WI38 (cell line): Measurements from ENCODE around the gene OXCT1.

Experiments used
- H3K4me3 ChIP-seq: 2 replicates; pipeline ENCODE4 v1.5.1; 2011; ENCODE audit warnings: low read depth, mild to moderate bottlenecking, control low read depth, low read length
- TF ChIP-seq, protein P1 (sequence below): IDR thresholded peaks from 2 replicates; pipeline ENCODE4 v1.5.1; 2012; ENCODE audit warnings: low read depth, mild to moderate bottlenecking, control low read depth, low read length

Gene OXCT1

DNA sequence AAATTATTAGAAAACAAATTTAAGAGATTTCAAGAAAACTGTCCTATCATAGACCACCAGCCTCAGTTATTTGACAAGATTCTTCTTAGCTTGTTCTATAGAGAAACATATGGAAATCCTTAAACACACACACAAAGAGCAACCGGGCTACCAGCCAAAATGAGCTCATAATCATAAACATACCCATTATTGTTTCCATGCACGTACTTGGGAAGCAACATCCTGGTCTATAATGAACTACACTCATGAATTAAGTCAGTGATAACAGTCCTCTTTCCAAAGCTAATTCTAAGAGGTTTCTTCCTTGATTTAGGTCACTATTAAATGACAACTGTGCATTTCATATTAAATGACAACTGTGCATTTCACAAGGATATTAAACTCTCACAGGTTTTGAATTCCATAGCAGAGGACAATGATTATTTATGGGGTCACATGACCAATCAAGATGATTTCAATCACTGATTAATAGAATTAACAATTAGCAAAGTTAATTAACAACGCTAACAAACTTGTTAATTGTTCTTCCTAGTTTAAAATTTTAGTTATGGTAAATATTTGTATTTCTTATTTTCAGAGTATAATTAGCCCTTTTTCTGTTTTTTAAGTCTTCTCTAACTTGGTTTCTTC, 77.0 kb downstream of the OXCT1 start:
- TF ChIP-seq, protein P1, sequence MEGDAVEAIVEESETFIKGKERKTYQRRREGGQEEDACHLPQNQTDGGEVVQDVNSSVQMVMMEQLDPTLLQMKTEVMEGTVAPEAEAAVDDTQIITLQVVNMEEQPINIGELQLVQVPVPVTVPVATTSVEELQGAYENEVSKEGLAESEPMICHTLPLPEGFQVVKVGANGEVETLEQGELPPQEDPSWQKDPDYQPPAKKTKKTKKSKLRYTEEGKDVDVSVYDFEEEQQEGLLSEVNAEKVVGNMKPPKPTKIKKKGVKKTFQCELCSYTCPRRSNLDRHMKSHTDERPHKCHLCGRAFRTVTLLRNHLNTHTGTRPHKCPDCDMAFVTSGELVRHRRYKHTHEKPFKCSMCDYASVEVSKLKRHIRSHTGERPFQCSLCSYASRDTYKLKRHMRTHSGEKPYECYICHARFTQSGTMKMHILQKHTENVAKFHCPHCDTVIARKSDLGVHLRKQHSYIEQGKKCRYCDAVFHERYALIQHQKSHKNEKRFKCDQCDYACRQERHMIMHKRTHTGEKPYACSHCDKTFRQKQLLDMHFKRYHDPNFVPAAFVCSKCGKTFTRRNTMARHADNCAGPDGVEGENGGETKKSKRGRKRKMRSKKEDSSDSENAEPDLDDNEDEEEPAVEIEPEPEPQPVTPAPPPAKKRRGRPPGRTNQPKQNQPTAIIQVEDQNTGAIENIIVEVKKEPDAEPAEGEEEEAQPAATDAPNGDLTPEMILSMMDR = no peak
- no peak overlapping the region for H3K4me3 ChIP-seq

DNA sequence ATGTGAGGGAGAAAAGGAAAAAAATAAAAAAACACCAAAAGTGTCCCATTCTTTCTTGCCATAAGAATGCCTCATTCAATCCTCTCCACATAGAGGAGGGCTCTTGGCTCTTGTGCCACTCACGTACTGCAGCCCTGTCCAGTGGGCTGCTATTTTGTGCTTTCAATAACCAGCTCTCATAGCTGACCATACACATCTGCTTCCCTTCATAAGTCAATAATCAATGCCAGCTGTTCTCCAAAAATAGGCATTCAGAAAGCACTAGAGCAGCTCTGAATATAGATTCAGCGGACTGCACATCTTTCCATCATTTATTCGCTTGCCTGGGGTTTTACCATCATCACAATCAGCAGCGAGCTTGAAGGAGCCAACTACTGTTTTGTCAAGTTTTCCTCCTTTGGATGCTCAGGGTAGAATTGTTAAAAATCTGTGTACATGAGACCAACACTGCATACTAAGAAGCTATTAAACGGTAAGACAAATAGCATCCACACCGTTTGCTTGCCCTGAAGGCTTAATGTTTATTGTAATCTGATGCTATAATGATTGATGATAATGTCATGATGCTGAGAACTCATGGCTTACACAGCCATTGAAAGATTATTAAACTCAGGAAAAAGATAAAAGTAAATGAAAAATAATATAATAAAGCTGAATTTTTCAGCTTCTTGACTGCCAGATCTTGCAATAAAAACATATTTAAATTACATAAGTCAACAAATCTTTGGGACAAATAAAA, 80.0 kb downstream of the OXCT1 start:
- TF ChIP-seq, protein P1 = no peak
- no peak overlapping the region for H3K4me3 ChIP-seq

DNA sequence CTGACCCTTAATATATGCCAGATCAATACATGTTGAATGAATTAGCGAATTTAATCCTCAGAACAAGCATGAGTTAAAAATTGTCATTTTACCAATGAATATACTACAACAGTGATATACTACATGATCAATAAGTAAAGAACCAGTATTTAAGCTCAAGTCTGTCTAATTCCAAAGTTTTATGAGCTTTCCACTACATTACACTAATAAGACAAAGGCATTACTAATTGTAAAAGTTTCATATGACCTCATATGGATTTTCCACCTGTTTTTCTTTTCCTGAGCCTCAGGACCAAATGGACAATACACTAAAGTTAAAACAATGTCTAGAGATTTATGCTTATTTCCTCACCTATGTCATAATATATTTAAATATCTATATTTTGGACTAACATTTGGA, 80.8 kb downstream of the OXCT1 start:
- no peak overlapping the region for H3K4me3 ChIP-seq
- TF ChIP-seq, protein P1 = no peak

DNA sequence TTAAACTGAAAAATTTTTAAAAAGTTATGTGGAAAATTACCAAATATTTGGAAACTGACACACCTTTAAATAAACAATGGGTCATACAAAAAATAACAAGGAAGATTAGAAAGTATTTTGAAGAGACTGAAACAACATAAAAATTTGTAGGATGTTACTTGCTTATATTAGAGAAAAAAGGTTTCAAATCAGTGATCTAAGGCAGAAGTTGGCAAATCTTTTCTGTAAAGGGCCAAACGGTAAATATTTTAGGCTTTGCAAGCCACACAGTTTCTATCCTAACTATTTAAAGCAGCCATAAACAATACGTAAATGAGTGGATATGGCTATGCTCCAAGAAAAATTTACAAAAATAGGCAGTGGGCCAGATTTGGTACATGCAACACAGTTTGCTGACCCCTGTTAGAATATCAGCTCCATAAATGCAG, 81.3 kb downstream of the OXCT1 start:
- TF ChIP-seq, protein P1 = no peak
- no peak overlapping the region for H3K4me3 ChIP-seq

DNA sequence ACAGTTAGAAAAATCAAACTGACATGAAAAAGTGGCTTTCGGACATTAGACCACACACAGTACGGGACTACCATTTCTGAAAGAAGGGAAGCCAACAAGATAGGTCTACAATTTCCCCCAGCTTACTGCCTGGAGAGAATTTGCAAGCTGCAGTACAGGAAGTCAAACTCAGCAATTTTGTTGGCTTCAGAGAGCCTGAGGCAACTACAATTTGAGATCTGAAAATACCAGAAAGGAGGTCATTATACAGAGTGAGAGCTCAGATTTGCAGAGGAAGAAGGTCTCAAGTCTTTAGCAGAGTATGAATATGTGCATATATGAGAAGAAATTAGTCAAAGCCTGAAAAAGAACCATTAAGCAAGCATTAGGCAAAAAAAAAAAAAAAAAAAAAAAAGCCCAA, 83.0 kb downstream of the OXCT1 start:
- H3K4me3 ChIP-seq = no peak overlapping the region
- TF ChIP-seq, protein P1 = no peak

DNA sequence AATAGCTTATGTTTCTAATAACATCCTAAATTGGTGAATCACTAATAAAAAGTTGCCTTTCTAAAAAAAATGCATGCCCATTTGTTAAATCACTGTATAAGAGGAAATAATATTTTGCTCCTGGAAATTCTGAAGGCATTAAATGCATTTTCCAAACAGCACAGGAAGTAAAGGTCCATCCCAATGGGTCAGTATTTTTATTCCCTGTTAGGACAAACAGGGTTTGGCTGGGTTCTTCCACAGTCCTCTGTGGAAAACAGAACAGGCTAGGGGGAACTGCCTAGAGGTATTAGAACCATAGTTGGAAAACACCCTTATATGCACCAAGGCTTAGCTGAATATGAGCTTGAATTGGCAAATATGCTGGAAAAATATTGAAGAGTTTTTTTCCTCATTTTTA, 85.2 kb downstream of the OXCT1 start:
- H3K4me3 ChIP-seq = no peak overlapping the region
- TF ChIP-seq, protein P1 = no peak

DNA sequence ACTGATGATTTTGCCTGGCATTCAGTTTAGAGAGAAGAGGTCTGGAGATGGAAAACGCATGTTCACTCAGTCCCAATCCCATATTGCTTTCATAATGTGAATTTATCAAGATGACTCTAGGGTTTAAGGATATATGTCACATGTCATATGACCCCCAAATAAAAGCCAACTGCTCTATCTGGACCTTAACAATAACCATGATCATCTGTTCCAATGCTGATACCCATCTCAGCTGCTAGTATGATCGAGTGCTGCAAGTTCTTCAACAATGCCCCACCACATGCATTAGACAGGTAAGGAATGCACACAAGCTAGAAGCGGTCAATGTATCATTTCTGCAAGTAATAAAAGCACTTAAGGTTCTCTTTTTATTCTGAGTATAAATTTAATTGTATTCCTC, 91.8 kb downstream of the OXCT1 start:
- H3K4me3 ChIP-seq = no peak overlapping the region
- TF ChIP-seq, protein P1 = no peak
